Central memory CD8-positive, alpha-beta T cell (primary cell): ENCODE measurements around the gene FBXW10.
"Not testable (repeated sequence)": the region's sequence is repeated elsewhere in the genome, so short reads cannot be mapped to it uniquely, and the experiment has no call there.

Experiments
- ATAC-seq: fragments of 150-1000 bp; cut with Tn5 transposase; replicated peaks from 2 replicates; pipeline ENCODE4 v1.10.0; 2022; ENCODE audit warnings: mild to moderate bottlenecking, moderate FRiP score, moderate number of reproducible peaks; ENCODE audit not compliant: poor library complexity, severe bottlenecking; ENCODE audit errors: extremely low read depth
- DNase-seq, 2 donors: peaks; one replicate each; pipeline ENCODE4 v3.0.0; 2021; ENCODE audit warnings: low spot score in 2 of 2
- H3K27ac Mint-ChIP-seq: one replicate; pipeline ENCODE4 v1.8.0; 2022; ENCODE audit warnings: low read depth, mild to moderate bottlenecking, moderate library complexity, mixed read lengths
- H3K27me3 Mint-ChIP-seq: one replicate; pipeline ENCODE4 v1.8.0; 2022; ENCODE audit warnings: mixed read lengths
- H3K36me3 Mint-ChIP-seq: one replicate; pipeline ENCODE4 v1.8.0; 2022; ENCODE audit warnings: mild to moderate bottlenecking, moderate library complexity, mixed read lengths; ENCODE audit not compliant: insufficient read depth
- H3K4me1 Mint-ChIP-seq: one replicate; pipeline ENCODE4 v1.8.0; 2022; ENCODE audit warnings: mixed read lengths
- H3K4me3 Mint-ChIP-seq: one replicate; pipeline ENCODE4 v1.8.0; 2022; ENCODE audit warnings: mild to moderate bottlenecking, moderate library complexity, mixed read lengths
- H3K9me3 Mint-ChIP-seq: one replicate; pipeline ENCODE4 v1.8.0; 2022; ENCODE audit warnings: mixed read lengths

Gene FBXW10

DNA sequence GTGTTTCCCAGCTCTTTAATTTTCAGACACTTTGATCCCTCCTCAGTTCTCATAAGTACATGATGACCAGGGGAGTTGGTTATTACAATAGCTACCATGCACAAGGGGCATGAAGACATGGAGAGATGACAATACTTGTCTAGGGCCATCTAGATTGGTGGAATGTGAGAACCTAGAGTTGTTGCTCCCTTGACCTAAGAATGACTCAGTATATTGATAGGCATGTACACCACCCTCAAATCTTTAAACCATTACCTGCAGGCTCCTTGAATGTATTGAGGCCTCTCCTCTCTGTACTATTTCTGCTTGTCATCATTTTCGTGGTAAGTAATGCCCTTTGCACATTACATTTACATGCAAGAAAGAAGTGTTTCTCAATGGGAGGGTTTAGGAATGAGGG is 20.3 kb upstream of the FBXW10 start:
- not testable (repeated sequence) for H3K36me3 Mint-ChIP-seq, DNase-seq, H3K9me3 Mint-ChIP-seq, H3K4me1 Mint-ChIP-seq, H3K4me3 Mint-ChIP-seq, H3K27me3 Mint-ChIP-seq, H3K27ac Mint-ChIP-seq, ATAC-seq

DNA sequence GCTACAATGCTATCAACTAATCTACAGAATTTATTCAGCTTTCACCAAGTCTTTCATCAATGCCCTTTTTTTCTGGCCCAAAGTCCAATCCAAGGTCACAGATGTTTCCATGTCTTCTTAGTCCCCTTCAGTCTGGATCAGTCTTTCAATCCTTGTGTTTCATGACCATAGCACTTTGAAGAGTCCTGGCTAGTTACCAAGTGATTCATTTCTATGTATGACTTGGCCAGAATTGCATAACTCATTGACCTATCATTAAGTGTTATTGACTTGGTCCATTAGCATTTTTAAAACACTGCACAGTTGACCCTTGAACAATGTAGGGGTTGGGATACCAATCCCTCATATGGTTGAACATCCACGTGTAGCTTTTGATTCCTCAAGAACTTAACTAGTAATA is 11.4 kb upstream of the FBXW10 start:
- DNase-seq, H3K27ac Mint-ChIP-seq, H3K9me3 Mint-ChIP-seq, H3K4me1 Mint-ChIP-seq, H3K27me3 Mint-ChIP-seq, ATAC-seq, H3K4me3 Mint-ChIP-seq, H3K36me3 Mint-ChIP-seq: not testable (repeated sequence)

DNA sequence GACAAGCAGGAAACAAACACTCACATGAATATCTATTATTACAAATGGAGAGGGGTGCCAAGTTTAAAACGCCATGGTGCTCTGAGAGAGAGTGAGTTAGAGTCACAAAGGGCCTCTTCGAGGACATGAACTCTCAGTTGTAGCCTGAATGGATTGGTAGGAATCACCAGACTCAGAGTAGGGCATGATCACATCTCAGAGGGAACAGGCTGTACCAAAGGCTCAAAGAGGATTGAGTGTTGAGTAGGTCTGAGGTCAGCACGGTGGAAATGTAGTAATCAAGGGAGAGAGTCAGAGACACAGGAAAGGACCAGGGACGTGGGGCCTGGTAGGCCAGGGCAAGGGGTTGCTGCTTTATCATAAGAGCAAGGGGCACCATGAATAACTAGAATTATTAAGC is 10.5 kb upstream of the FBXW10 start:
- not testable (repeated sequence) for DNase-seq, H3K4me1 Mint-ChIP-seq, H3K27ac Mint-ChIP-seq, ATAC-seq, H3K4me3 Mint-ChIP-seq, H3K27me3 Mint-ChIP-seq, H3K36me3 Mint-ChIP-seq, H3K9me3 Mint-ChIP-seq

DNA sequence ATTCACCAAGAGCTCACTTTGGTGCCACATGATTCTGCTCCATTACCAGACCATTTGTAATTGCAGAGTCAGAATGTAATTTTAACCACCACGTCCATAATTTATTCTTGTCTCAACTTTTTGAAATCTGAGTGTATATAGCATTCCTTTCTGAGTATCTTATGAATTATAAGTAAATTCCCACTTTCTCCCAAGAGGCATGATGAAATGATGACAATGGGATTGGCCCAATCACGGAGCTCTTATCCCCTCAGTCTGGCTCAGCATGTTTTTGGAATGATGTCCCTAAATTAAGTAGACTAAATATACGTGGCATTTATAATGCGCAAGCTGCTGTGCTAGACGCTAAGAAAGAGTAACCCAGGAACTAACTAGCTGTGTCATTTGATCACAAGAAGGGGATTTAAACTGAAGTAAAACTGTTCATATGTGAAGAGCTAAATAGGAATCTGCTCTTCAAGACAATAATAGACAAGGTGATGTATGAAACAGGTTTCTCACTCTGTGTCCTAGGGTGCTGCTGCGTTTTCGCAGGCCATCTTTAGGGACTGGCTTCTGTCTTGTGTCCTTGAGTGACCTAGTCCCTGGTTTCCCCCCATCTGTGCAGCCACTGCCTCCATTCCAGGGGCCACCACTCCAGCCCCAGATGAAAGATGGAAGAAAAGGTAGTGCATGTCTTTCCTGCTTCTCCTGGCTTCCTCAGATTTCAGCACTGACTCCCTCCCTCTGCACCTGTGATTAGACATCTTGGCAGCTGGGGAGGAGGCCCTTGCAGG is 4.0 kb upstream of the FBXW10 start:
- not testable (repeated sequence) for H3K9me3 Mint-ChIP-seq, H3K27me3 Mint-ChIP-seq, DNase-seq, ATAC-seq, H3K4me3 Mint-ChIP-seq, H3K27ac Mint-ChIP-seq, H3K4me1 Mint-ChIP-seq, H3K36me3 Mint-ChIP-seq

DNA sequence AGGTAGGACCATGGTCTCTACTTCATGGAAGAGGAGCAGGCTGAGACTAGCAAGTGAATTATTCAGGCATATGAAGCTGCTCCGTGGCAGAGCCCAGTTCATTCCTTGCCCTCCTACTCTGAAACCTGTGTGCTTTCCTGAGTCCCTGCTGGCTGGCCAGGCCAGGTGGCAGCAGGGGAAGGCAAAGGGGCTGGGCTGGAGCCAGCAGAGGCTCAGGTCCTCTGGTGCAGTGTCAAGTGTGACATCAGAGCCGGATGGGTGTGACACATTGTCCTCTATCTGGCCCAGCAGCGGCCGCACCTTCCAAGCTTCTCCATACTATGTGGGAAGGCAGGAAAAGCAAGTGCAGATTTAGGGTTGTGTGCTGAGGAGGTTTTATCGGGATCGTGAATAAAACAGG is 2.6 kb upstream of the FBXW10 start:
- H3K36me3 Mint-ChIP-seq, ATAC-seq, H3K4me3 Mint-ChIP-seq, H3K27ac Mint-ChIP-seq, H3K27me3 Mint-ChIP-seq, H3K9me3 Mint-ChIP-seq, DNase-seq, H3K4me1 Mint-ChIP-seq: not testable (repeated sequence)

DNA sequence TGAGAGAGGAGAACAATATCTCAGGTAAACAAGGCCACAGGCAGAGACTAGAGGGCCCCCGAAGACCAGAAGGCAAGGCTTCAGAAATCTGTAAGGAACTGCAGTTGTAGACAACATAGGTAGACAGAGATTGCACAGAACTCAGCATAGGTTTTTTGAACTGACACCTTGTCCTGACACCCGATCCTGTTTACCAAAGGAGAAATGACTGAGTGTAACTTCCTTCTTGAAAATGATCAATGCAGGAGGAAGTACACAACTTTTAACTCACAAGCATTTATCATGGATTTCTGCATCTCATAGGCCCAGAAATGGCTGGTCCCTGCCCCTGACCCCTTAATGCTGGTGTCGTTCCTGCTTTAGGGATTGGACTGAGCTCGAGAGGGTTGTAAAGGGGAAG is 872 bp downstream of the FBXW10 start:
- not testable (repeated sequence) for ATAC-seq, H3K36me3 Mint-ChIP-seq

DNA sequence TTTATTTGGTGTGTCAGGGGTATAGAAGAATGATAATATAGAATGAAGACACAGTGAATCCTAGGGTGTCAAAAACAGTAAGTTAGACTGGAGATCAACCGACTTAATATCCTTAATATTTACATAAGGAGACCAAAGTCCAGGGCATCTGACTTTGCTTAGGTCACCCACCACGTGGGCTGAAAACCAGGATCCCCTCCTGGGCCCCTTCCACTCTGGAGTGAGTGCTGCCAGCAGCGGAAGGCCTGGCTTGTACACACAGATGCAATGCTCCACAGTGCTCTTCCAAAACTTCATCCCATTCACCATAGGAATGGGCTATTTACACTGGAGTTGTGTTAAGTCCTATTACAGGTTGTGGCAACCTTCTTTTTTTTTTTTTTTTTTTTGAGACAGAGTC is 2.7 kb downstream of the FBXW10 start:
- ATAC-seq, H3K9me3 Mint-ChIP-seq, H3K27ac Mint-ChIP-seq, H3K4me3 Mint-ChIP-seq, H3K27me3 Mint-ChIP-seq, H3K36me3 Mint-ChIP-seq, H3K4me1 Mint-ChIP-seq, DNase-seq: not testable (repeated sequence)

More for the DNA sequence above, 872 bp downstream of the FBXW10 start:
- not testable (repeated sequence) for H3K4me1 Mint-ChIP-seq, H3K27ac Mint-ChIP-seq, H3K9me3 Mint-ChIP-seq, H3K27me3 Mint-ChIP-seq, DNase-seq, H3K4me3 Mint-ChIP-seq

DNA sequence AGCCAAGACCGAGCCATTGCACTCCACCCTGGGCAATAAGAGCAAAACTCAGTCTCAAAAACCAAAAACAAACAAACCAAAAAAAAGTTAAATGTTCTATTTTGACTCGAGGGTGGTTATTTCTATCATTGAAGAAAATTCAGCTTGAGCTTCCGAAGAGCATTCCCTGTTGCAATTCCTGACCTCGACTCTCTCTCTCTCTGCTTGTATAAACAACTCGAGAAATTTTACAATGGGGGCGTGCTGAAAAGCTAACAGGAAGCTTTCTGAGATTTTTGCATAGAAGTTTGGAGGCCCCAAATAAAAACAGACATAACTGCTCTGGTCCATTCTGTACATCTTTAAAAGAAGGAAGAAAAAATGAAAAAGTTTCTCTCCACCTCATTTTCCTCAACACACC is 3.6 kb downstream of the FBXW10 start:
- H3K4me3 Mint-ChIP-seq, H3K9me3 Mint-ChIP-seq, ATAC-seq, H3K36me3 Mint-ChIP-seq, H3K4me1 Mint-ChIP-seq, DNase-seq, H3K27ac Mint-ChIP-seq, H3K27me3 Mint-ChIP-seq: not testable (repeated sequence)

DNA sequence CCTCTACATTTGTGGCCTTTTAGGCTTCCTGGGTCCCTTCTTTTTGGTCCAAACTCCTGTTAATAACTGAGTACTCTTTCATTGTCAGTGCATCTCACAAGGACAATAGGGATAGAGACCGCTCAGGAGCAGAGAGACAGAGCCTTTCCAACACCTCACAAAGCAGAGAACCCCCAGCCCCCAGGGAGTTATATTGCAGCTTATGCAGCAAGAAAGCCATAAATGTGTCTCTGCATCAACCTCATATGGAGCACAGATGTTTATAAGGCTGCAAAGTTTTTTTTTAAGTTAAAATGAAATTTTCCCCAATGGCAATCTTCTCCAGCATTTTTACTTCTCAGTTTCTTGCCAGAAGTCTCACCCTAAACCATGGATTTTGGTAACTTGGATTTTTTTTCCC is 6.4 kb downstream of the FBXW10 start:
- H3K9me3 Mint-ChIP-seq, H3K27me3 Mint-ChIP-seq, DNase-seq, H3K36me3 Mint-ChIP-seq, H3K4me3 Mint-ChIP-seq, H3K27ac Mint-ChIP-seq, H3K4me1 Mint-ChIP-seq, ATAC-seq: not testable (repeated sequence)

DNA sequence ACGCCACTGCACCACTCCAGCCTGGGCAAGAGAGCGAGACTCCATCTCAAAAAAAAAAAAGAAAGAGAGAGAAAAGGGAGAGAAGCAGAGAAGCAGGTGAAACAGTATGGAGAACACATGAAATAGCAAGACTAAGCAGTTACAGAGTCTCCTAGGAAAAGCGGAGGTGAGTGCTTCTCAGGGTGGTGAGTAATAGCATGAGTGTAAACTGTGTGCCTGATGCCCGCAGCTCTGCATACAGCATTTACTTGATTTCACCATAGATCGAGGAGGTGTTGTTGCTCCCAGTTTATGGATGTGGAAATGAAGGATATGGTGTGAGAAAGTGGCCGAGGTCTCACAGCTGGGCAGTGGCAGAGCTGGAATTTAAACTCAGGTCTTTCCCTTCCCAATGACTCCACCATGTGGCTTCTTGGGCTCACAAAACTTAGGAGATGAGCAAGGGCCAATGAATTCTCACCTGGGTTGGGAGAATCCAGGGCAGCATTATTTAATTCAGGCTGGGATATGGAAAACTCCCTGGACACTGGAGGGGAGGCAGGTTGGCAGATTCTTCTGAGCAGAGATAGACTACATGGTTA is 10.1 kb downstream of the FBXW10 start:
- not testable (repeated sequence) for ATAC-seq, H3K36me3 Mint-ChIP-seq, H3K4me1 Mint-ChIP-seq, DNase-seq, H3K9me3 Mint-ChIP-seq, H3K27me3 Mint-ChIP-seq, H3K27ac Mint-ChIP-seq, H3K4me3 Mint-ChIP-seq

DNA sequence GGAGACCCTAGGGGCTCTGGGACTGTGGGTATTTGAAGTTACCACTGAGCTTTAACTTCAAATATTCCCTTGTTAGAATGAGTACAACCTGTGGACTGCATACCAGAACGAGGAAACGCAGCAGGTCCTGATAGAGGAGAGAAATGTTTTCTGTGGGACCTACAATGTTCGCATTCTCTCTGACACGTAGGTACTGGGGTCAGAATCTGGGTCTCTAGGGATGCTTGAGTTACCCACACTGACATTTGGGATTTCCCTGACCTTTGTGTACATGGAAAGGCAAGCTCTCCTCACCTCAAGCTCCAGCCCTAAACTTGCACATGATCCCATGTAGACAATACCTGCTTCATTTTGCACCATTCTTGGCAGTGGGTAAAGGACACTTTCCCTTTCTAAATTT is 12.1 kb downstream of the FBXW10 start:
- not testable (repeated sequence) for ATAC-seq, H3K4me1 Mint-ChIP-seq, H3K27ac Mint-ChIP-seq, DNase-seq, H3K36me3 Mint-ChIP-seq, H3K27me3 Mint-ChIP-seq, H3K9me3 Mint-ChIP-seq, H3K4me3 Mint-ChIP-seq

DNA sequence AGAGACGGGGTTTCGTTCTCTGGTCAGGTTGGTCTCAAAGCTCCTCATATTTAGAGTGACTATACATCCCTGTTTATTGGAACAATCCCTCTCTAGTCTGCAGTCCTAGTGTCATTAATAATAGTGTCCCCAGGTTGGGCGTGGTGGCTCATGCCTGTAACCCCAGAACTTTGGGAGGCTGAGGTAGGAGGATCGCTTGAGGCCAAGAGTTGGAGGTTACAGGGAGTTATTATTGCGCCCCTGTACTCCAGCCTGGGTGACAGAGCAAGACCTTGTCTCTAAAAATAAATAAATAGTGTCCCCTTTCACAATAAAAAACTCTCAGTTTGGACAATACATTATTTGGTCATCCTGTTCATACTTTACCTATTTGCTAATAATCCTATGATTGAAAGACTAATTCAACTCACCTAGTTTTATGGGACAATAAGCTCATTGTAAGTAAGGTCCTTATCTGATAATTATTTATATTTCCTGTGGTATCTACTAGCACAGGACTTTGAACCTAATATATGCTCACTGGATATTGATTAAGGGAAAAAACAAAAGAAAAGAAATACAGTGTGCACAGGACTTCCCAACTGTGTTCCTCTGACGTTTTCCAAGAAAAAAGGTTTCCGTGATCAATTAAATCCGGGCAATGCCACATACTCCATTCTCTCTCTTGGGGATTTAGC is 13.7 kb downstream of the FBXW10 start:
- not testable (repeated sequence) for H3K4me1 Mint-ChIP-seq, H3K27me3 Mint-ChIP-seq, H3K36me3 Mint-ChIP-seq, DNase-seq, H3K27ac Mint-ChIP-seq, H3K9me3 Mint-ChIP-seq, H3K4me3 Mint-ChIP-seq, ATAC-seq

DNA sequence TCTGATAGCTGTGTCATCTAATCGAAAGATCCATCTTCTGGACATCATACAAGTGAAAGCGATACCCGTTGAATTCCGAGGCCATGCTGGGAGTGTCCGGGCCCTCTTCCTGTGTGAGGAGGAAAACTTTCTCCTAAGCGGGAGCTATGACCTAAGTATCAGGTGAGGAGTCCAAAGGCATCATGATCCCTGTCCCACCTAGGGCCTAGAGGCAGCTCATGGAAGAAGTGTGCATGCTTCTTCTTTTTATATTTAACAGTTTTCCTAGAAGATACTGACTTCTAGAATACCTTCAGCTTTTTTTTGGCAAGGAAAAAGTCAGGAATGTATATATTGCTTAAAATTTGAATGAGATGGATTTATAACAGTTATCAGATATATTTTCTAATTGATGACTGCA is 14.5 kb downstream of the FBXW10 start:
- not testable (repeated sequence) for H3K27ac Mint-ChIP-seq, H3K4me1 Mint-ChIP-seq, DNase-seq, ATAC-seq, H3K4me3 Mint-ChIP-seq, H3K36me3 Mint-ChIP-seq, H3K27me3 Mint-ChIP-seq, H3K9me3 Mint-ChIP-seq
